ENCODE data around the gene SGK2. TPM values are rescaled to one million over a fixed set of nuclear protein-coding genes. Genes with fewer than 3 reads are reported as not detected.

SGK2 gene
- total RNA-seq, 2 donors from 2014 or later = 14.3 to 21.4 TPM

- TF ChIP-seq CTCF (IDR thresholded peaks at IDR 0.05) = no peak
- TF ChIP-seq POLR2A (IDR thresholded peaks at IDR 0.05) = no peak
- H3K9me3 ChIP-seq = no peaks in the 10 kb centered on the region
- ATAC-seq (no peak), DNase-seq (no peak)
- peaks cover 35% of the 10 kb centered on the region for H3K4me1 ChIP-seq
- WGBS, 2 donors = 76 to 79% methylated on average over 10 to 18 of the region's 18 CpGs
- peaks cover 0 to 19% of the 10 kb centered on the region in 2 donors for H3K36me3 ChIP-seq (replicated peaks in 1 of 2; ENCODE audit: insufficient read depth in 1 of 2, low read depth in 2 of 2)
- H3K4me3 ChIP-seq = no peak overlapping the region
- H3K27ac ChIP-seq = no peak overlapping the region
- H3K27me3 ChIP-seq = no peaks in the 10 kb centered on the region
- intact Hi-C loops (cut with DNase I) = no loop called here
Observed at GRCh38 chr20:43564993-43565757, 6.3 kb downstream of the SGK2 start.

DNA sequence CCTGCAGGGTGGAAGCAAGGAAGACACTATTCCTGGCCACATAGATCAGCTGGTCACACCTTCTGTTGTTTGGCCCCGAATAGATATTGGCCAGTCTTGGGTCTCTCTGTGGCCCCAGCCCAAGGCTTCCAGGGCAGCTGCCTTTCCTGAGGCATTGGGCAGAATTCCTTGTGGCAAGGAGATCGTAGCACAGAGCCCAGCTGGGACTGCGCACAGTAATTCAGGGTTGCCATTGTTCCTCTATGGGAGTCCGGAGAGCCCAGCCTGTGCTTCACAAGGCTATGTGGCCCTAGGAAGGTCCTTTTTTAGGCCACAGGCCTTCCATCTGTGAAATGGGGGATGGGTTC lies 6.9 kb downstream of the SGK2 start:
- Histone ChIP-seq H3K4me1 (peaks cover 30% of the 10 kb centered on the region), H3K36me3 (replicated peaks in 1 of 2; ENCODE audit: insufficient read depth in 1 of 2, low read depth in 2 of 2) (peaks cover 0 to 22% of the 10 kb centered on the region in 2 donors), H3K4me3 (no peak overlapping the region), H3K27me3 (no peaks in the 10 kb centered on the region), H3K27ac (no peak overlapping the region), H3K9me3 (no peaks in the 10 kb centered on the region)
- WGBS, 2 donors = 87% methylated on average over 4 of the region's 4 CpGs; no CpG with 5 or more reads in 1 of the 2 donors
- ATAC-seq = no peak
- TF ChIP-seq POLR2A (IDR thresholded peaks at IDR 0.05) = no peak
- no peak for TF ChIP-seq CTCF (IDR thresholded peaks at IDR 0.05)
- intact Hi-C loops (cut with DNase I) = no loop called here
- no peak for DNase-seq

GRCh38 chr20:43567477-43567876 lies 8.7 kb downstream of the SGK2 start:
- WGBS, 2 donors = 78 to 92% methylated on average over 8 to 9 of the region's 9 CpGs
- no peak for ATAC-seq

DNA sequence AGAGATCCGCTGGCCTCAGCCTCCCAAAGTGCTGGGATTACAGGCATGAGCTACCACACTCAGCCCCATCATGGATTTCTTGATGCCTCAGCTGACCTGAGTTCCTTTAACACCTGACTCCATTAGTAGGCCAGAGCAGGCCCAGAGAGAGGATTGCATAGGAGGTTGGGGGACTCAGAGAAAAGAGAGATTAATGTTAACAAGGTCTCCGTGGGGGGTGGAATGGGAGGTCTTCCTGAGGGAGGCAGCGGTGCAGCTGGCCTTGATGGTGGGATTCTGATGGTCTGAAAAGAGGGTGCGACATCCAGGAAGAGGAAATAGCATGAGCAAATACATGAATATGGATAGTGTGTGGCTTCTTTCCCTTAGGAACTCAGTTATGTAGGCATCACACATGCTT lies 9.9 kb downstream of the SGK2 start:
- Histone ChIP-seq H3K27ac (no peak overlapping the region), H3K4me1 (peaks cover 10% of the 10 kb centered on the region), H3K9me3 (no peaks in the 10 kb centered on the region), H3K4me3 (no peak overlapping the region), H3K27me3 (no peaks in the 10 kb centered on the region), H3K36me3 (replicated peaks in 1 of 2; ENCODE audit: insufficient read depth in 1 of 2, low read depth in 2 of 2) (peaks cover 0 to 25% of the 10 kb centered on the region in 2 donors)
- no peak for DNase-seq
- intact Hi-C loops (cut with DNase I) = no loop called here
- 89 to 95% methylated on average over 4 of the region's 4 CpGs for WGBS, 2 donors
- no peak for ATAC-seq
- TF ChIP-seq CTCF (IDR thresholded peaks at IDR 0.05) (no peak), POLR2A (IDR thresholded peaks at IDR 0.05) (no peak)

More at GRCh38 chr20:43567477-43567876, 8.7 kb downstream of the SGK2 start:
- Histone ChIP-seq H3K36me3 (replicated peaks in 1 of 2; ENCODE audit: insufficient read depth in 1 of 2, low read depth in 2 of 2) (peaks cover 0 to 25% of the 10 kb centered on the region in 2 donors), H3K9me3 (no peaks in the 10 kb centered on the region), H3K27me3 (no peaks in the 10 kb centered on the region), H3K4me1 (peaks cover 16% of the 10 kb centered on the region), H3K27ac (no peak overlapping the region), H3K4me3 (no peak overlapping the region)
- TF ChIP-seq POLR2A (IDR thresholded peaks at IDR 0.05) (no peak), CTCF (IDR thresholded peaks at IDR 0.05) (no peak)
- intact Hi-C loops (cut with DNase I) = no loop called here
- no peak for DNase-seq

DNA sequence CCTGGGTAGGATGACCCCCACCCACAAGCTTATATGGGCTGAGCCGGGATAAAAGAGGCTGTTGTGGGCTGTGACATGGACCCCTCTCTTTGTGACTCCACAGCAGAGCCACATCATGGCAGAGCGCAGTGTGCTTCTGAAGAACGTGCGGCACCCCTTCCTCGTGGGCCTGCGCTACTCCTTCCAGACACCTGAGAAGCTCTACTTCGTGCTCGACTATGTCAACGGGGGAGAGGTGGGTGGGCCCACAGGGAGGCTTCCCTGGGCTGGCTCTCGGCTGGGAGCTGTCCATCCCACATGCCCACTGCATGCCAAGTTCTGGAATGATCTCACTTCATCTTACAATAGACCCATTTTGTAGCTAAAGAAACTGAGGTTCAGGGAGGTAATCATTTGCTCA lies 10.5 kb downstream of the SGK2 start:
- ATAC-seq (no peak), DNase-seq (no peak)
- 88 to 89% methylated on average over 9 to 10 of the region's 10 CpGs for WGBS, 2 donors
- Histone ChIP-seq H3K4me1 (peaks cover 10% of the 10 kb centered on the region), H3K4me3 (no peak overlapping the region), H3K9me3 (no peaks in the 10 kb centered on the region), H3K36me3 (replicated peaks in 1 of 2; ENCODE audit: insufficient read depth in 1 of 2, low read depth in 2 of 2) (peaks cover 0 to 25% of the 10 kb centered on the region in 2 donors), H3K27me3 (no peaks in the 10 kb centered on the region), H3K27ac (no peak overlapping the region)
- TF ChIP-seq POLR2A (IDR thresholded peaks at IDR 0.05) = no peak
- no peak for TF ChIP-seq CTCF (IDR thresholded peaks at IDR 0.05)
- intact Hi-C loops (cut with DNase I) = no loop called here
